HEK293 (cell line): ENCODE data around the gene C20orf204.

ENCODE experiments used
- CTCF ChIA-PET: fragments of 350-600 bp; formaldehyde crosslinking; extraction: SDS; loops from one replicate; lab custom pipeline; 2021; ENCODE audit warnings: antibody characterized with exemption; lab: Yijun Ruan, JAX
- POLR2A ChIA-PET: fragments of 300-600 bp; formaldehyde crosslinking; extraction: SDS; loops from one replicate; lab custom pipeline; 2020; ENCODE audit warnings: antibody characterized with exemption, inconsistent platforms; lab: Yijun Ruan, JAX
- H3K27ac ChIP-seq: fragments of 200-500 bp; sonication (Bioruptor generic); 2 replicates; pipeline ENCODE4 v1.5.1; 2014; ENCODE audit warnings: low read depth, low read length, control low read depth, inconsistent platforms; ENCODE audit errors: extremely low read depth
- H3K36me3 ChIP-seq, 2 experiments: fragments of 200-500 bp in 1 of 2; sonication (Bioruptor generic) in 1 of 2; 1 replicate in 1 of 2; 2 replicates in 1 of 2; pipeline ENCODE4 v1.5.1; 2014 to 2017; ENCODE audit warnings: inconsistent platforms in 2 of 2, low read length in 2 of 2; ENCODE audit not compliant: control insufficient read depth in 2 of 2, insufficient read depth in 1 of 2
- H3K4me1 ChIP-seq: fragments of 200-500 bp; sonication (Bioruptor generic); 2 replicates; pipeline ENCODE4 v1.5.1; 2014; ENCODE audit warnings: mild to moderate bottlenecking, low read length, inconsistent platforms; ENCODE audit not compliant: control insufficient read depth, insufficient read depth
- H3K4me3 ChIP-seq: 2 replicates; pipeline ENCODE4 v1.5.1; 2011; ENCODE audit warnings: low read depth, mild to moderate bottlenecking, control low read depth, low read length, moderate library complexity
- H3K9me3 ChIP-seq: fragments of 200-500 bp; sonication (Bioruptor generic); 2 replicates; pipeline ENCODE4 v1.5.1; 2014; ENCODE audit warnings: low read depth, low read length, inconsistent platforms; ENCODE audit not compliant: control insufficient read depth, insufficient read depth
- HIC1 ChIP-seq: fragments of 450-650 bp; formaldehyde crosslinking; IDR thresholded peaks from 2 replicates; pipeline ENCODE4 v1.5.1; 2016; ENCODE audit warnings: missing biosample characterization, missing genetic modification characterization
- KLF7 ChIP-seq: fragments of 450-650 bp; formaldehyde crosslinking; IDR thresholded peaks from 2 replicates; pipeline ENCODE4 v1.5.1; 2016; ENCODE audit warnings: missing biosample characterization, missing genetic modification characterization, borderline replicate concordance
- KLF9 ChIP-seq: fragments of 450-650 bp; formaldehyde crosslinking; IDR thresholded peaks from 2 replicates; pipeline ENCODE4 v1.5.1; 2016; ENCODE audit warnings: missing biosample characterization, missing genetic modification characterization, low read depth
- SETDB1 ChIP-seq: IDR thresholded peaks from one replicate; pipeline ENCODE4 v1.6.1; 2017; ENCODE audit warnings: mild to moderate bottlenecking, low read length, moderate library complexity, mixed read lengths; ENCODE audit not compliant: insufficient read length
- ZBTB21 ChIP-seq: fragments of 450-650 bp; formaldehyde crosslinking; IDR thresholded peaks from 2 replicates; pipeline ENCODE4 v1.5.1; 2017; ENCODE audit warnings: missing biosample characterization, missing genetic modification characterization
- ZBTB8A ChIP-seq: fragments of 450-650 bp; formaldehyde crosslinking; IDR thresholded peaks from 2 replicates; pipeline ENCODE4 v1.5.1; 2016; ENCODE audit warnings: missing biosample characterization, missing genetic modification characterization
- ZFHX2 ChIP-seq: fragments of 450-650 bp; formaldehyde crosslinking; conservative IDR thresholded peaks from 2 replicates; pipeline ENCODE4 v1.5.1; 2016; ENCODE audit warnings: missing biosample characterization, missing genetic modification characterization
- ZIC2 ChIP-seq: fragments of 450-650 bp; formaldehyde crosslinking; IDR thresholded peaks from 2 replicates; pipeline ENCODE4 v1.5.1; 2016; ENCODE audit warnings: missing biosample characterization, missing genetic modification characterization
- ZNF311 ChIP-seq: fragments of 450-650 bp; formaldehyde crosslinking; IDR thresholded peaks from 2 replicates; pipeline ENCODE4 v1.5.1; 2017; ENCODE audit warnings: missing biosample characterization, missing genetic modification characterization, borderline replicate concordance
- ZNF529 ChIP-seq: fragments of 450-650 bp; formaldehyde crosslinking; IDR thresholded peaks from 2 replicates; pipeline ENCODE4 v1.5.1; 2017; ENCODE audit warnings: missing genetic modification characterization, missing biosample characterization; ENCODE audit not compliant: insufficient replicate concordance
- ZNF549 ChIP-seq: fragments of 450-650 bp; IDR thresholded peaks from 2 replicates; pipeline ENCODE4 v1.5.1; 2018; ENCODE audit warnings: missing biosample characterization, missing genetic modification characterization, mild to moderate bottlenecking, inconsistent platforms, moderate library complexity
- ZNF837 ChIP-seq: fragments of 450-650 bp; formaldehyde crosslinking; IDR thresholded peaks from 2 replicates; pipeline ENCODE4 v1.5.1; 2016; ENCODE audit warnings: missing biosample characterization, missing genetic modification characterization
- TF ChIP-seq, protein P1 (sequence below): fragments of 450-650 bp; formaldehyde crosslinking; IDR thresholded peaks from 2 replicates; pipeline ENCODE4 v1.5.1; 2016; ENCODE audit warnings: missing biosample characterization, missing genetic modification characterization
- TF ChIP-seq, protein P2 (sequence below): fragments of 450-650 bp; formaldehyde crosslinking; IDR thresholded peaks from 2 replicates; pipeline ENCODE4 v1.5.1; 2016; ENCODE audit warnings: missing biosample characterization, missing genetic modification characterization

The C20orf204 gene

DNA sequence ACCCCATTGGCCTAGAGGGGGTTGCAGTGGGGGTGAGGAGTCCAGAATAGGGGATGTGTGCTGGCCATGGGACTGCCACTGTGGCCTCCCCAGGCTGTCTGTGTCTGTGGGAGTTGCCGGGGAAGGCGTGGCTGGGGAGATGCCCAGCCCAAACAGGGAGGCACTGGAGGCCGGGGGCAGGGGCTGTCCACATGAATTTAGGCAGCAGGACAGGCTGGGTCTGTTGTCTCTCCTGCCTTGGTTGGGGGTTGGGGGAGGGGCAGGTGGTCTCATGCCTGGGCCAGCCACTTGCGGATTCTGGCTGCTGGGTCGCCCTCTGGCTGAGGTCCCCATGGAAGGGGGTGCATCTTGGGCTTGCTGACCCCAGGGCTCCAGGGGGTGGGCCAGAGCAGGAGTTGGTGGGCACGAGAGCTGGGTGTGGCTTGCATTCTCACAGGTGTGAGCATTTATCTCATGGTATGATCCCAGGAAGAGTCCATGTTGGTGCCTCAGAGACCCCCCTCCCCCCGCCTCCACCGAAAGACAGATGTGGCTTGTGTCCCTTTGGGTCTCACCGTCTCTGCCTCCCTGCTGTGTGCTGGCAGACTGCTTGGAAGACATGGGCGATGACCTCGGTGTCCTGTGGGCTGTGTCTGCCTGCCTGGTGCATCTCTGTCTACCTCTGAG is 9.5 kb downstream of the C20orf204 start (continued):
- TF ChIP-seq, protein P1, sequence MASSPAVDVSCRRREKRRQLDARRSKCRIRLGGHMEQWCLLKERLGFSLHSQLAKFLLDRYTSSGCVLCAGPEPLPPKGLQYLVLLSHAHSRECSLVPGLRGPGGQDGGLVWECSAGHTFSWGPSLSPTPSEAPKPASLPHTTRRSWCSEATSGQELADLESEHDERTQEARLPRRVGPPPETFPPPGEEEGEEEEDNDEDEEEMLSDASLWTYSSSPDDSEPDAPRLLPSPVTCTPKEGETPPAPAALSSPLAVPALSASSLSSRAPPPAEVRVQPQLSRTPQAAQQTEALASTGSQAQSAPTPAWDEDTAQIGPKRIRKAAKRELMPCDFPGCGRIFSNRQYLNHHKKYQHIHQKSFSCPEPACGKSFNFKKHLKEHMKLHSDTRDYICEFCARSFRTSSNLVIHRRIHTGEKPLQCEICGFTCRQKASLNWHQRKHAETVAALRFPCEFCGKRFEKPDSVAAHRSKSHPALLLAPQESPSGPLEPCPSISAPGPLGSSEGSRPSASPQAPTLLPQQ = no peak
- TF ChIP-seq SETDB1 = no peak

DNA sequence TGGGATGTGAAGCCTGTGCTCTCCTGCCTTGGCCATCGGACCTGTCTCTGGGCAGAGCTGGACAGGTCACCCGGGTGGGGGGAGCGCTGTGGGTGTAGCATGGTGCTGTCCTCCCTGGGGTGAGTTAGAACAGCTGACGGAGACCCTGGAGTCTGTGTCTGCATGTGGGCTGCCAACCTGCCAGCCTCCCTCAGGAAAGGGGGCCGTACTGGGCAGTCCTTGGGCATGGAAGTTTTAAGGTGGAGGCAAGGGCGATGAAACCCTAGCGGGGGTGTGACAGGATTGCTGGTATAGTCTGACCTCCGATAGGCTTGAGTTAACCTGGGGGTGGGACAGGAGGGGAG is 11.0 kb downstream of the C20orf204 start:
- POLR2A ChIA-PET = interaction anchor here (1.3 kb wide), 1 partner anchor 16 kb away, joined by 5 read pairs; the partner anchor contains the start of gene TCEA2
- no peaks in the 10 kb centered on the region for H3K9me3 ChIP-seq
- no peak overlapping the region for H3K27ac ChIP-seq
- TF ChIP-seq ZFHX2 (peak; percentile 8; the same call in 1 of the 2 replicates), ZIC2 (tag by site-specific recombination) (0 out of 2 replicates have a peak, but pooled peaks have one; percentile 0), HIC1 (tag by site-specific recombination) (no peak)
- TF ChIP-seq, protein P2, sequence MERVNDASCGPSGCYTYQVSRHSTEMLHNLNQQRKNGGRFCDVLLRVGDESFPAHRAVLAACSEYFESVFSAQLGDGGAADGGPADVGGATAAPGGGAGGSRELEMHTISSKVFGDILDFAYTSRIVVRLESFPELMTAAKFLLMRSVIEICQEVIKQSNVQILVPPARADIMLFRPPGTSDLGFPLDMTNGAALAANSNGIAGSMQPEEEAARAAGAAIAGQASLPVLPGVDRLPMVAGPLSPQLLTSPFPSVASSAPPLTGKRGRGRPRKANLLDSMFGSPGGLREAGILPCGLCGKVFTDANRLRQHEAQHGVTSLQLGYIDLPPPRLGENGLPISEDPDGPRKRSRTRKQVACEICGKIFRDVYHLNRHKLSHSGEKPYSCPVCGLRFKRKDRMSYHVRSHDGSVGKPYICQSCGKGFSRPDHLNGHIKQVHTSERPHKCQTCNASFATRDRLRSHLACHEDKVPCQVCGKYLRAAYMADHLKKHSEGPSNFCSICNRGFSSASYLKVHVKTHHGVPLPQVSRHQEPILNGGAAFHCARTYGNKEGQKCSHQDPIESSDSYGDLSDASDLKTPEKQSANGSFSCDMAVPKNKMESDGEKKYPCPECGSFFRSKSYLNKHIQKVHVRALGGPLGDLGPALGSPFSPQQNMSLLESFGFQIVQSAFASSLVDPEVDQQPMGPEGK (tag by site-specific recombination) = 0 out of 2 replicates have a peak, but pooled peaks have one; percentile 24
- TF ChIP-seq, all 188 proteins: peak for 3
- Histone ChIP-seq H3K4me3 (no peak overlapping the region), H3K36me3 (peaks cover 0 to 5% of the 10 kb centered on the region in 2 experiments; a peak in 1 of 3 replicates), H3K4me1 (peaks cover 6% of the 10 kb centered on the region)
- CTCF ChIA-PET = interaction anchor here (0.5 kb wide), 2 partner anchors 33 to 847 kb away, joined by 3 read pairs; partner anchors contain the start of genes OPRL1 and RGS19

DNA sequence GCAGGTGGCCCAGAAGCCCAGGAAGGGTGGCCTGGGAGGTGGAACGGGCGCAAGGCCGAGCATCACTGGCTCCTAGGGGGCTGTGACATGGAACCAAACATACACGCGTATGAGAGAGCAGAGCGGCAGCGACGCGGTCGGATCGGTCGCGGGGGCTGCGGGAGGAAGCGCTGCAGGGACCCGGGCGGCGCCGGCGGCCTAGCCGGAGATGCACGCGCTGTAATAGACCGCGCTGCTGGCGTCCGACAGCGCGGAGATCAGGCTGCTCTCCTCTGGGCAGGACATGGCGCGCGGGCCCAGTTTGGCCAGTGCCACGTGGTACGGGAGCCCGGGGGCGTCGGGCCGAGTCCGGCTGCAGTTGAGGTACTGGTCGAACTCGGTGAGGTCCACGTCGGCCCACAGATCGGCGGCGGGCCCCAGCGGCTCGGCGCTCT is 12.0 kb downstream of the C20orf204 start:
- TF ChIP-seq ZBTB21 (no peak), ZBTB8A (tag by site-specific recombination) (0 out of 2 replicates have a peak, but pooled peaks have one; percentile 22)
- H3K27ac ChIP-seq = no peak overlapping the region
- H3K4me1 ChIP-seq = peaks cover 6% of the 10 kb centered on the region
- POLR2A ChIA-PET = interaction anchor here (1.3 to 1.4 kb wide), 2 partner anchors 9 to 15 kb away, joined by 4 to 5 read pairs; partner anchors contain the start of gene TCEA2
- CTCF ChIA-PET = interaction anchor here (0.7 kb wide), 1 partner anchor 35 kb away, joined by 3 read pairs; no protein-coding TSS in a partner anchor
- H3K36me3 ChIP-seq = peaks cover 0 to 5% of the 10 kb centered on the region in 2 experiments; a peak in 1 of 3 replicates
- H3K9me3 ChIP-seq = no peaks in the 10 kb centered on the region
- H3K4me3 ChIP-seq = no peak overlapping the region

GRCh38 chr20:64048402-64049044 is 12.5 kb downstream of the C20orf204 start:
- Histone ChIP-seq H3K27ac (no peak overlapping the region), H3K4me1 (peaks cover 6% of the 10 kb centered on the region), H3K4me3 (no peak overlapping the region), H3K9me3 (no peaks in the 10 kb centered on the region), H3K36me3 (peaks cover 0 to 5% of the 10 kb centered on the region in 2 experiments; a peak in 1 of 3 replicates)
- ChIA-PET POLR2A (interaction anchor here (1.4 kb wide), 1 partner anchor 9 kb away, joined by 4 read pairs; no protein-coding TSS in a partner anchor), CTCF (no interaction called here)
- no peak for TF ChIP-seq ZNF837 (tag by site-specific recombination)
- no peak for TF ChIP-seq ZNF311
- TF ChIP-seq KLF9 (tag by site-specific recombination) = no peak
- TF ChIP-seq ZNF529 (tag by site-specific recombination) = no peak
- TF ChIP-seq ZNF549 (tag by site-specific recombination) = no peak
- TF ChIP-seq, protein P2 (tag by site-specific recombination) = no peak
- no peak for TF ChIP-seq KLF7 (tag by site-specific recombination)
